SU-DHL-6 (cell line): ENCODE data around the gene KDELR3.
A peak's percentile ranks its signal among the peaks of the same experiment; 100 is the strongest.

ENCODE experiments used
- H2AFZ ChIP-seq: fragments of 200-600 bp; sonication (generic); 2 replicates; pipeline ENCODE4 v1.6.1; 2014; ENCODE audit warnings: low read depth, mild to moderate bottlenecking, moderate library complexity, mixed read lengths, antibody characterized with exemption, low read length; ENCODE audit not compliant: severe bottlenecking
- H3F3A ChIP-seq: fragments of 200-600 bp; shearing (Covaris generic); 2 replicates; pipeline ENCODE4 v1.6.0; 2016; ENCODE audit warnings: antibody characterized with exemption, mild to moderate bottlenecking; ENCODE audit not compliant: insufficient read depth
- H3K27ac ChIP-seq: fragments of 200-600 bp; sonication (generic); 2 replicates; pipeline ENCODE4 v1.5.1; 2016; ENCODE audit warnings: low read depth, mild to moderate bottlenecking, low read length, moderate library complexity, mixed read lengths
- H3K27me3 ChIP-seq: fragments of 200-600 bp; sonication (generic), shearing (Covaris generic); 2 replicates; pipeline ENCODE4 v1.6.0; 2014; ENCODE audit warnings: mild to moderate bottlenecking, low read length
- H3K36me3 ChIP-seq: fragments of 200-600 bp; sonication (generic); 2 replicates; pipeline ENCODE4 v1.6.1; 2014; ENCODE audit warnings: mild to moderate bottlenecking, low read length, mixed read lengths
- H3K4me2 ChIP-seq: fragments of 300-600, 200-600 bp; shearing (Covaris generic), sonication (generic); 2 replicates; pipeline ENCODE4 v1.6.0; 2014; ENCODE audit warnings: low read length, low read depth, mild to moderate bottlenecking; ENCODE audit not compliant: poor library complexity, severe bottlenecking
- H3K4me3 ChIP-seq: fragments of 200-600 bp; sonication (generic); 2 replicates; pipeline ENCODE4 v1.5.1; 2014; ENCODE audit warnings: antibody characterized with exemption, low read length, mild to moderate bottlenecking, mixed read lengths; ENCODE audit not compliant: insufficient read depth, poor library complexity, severe bottlenecking
- H3K79me2 ChIP-seq: fragments of 200-600 bp; sonication (generic); 2 replicates; pipeline ENCODE4 v1.6.1; 2014; ENCODE audit warnings: mild to moderate bottlenecking, low read length, moderate library complexity; ENCODE audit not compliant: insufficient read depth
- H3K9ac ChIP-seq: fragments of 200-600 bp; sonication (generic); 2 replicates; pipeline ENCODE4 v1.7.0; 2014; ENCODE audit warnings: mild to moderate bottlenecking, low read length
- H3K9me2 ChIP-seq: fragments of 200-600 bp; sonication (generic); replicated peaks from 2 replicates; pipeline ENCODE4 v1.6.1; 2014; ENCODE audit warnings: low read length; ENCODE audit not compliant: insufficient read depth
- H3K9me3 ChIP-seq: fragments of 200-600 bp; sonication (generic); 2 replicates; pipeline ENCODE4 v1.6.1; 2014; ENCODE audit warnings: low read length, mixed read lengths; ENCODE audit not compliant: insufficient read depth
- H4K20me1 ChIP-seq: fragments of 200-600 bp; sonication (generic); 2 replicates; pipeline ENCODE4 v1.6.1; 2014; ENCODE audit warnings: low read depth, mild to moderate bottlenecking, antibody characterized with exemption, low read length, moderate library complexity, mixed read lengths
- CTCF ChIP-seq: fragments of 200-600 bp; sonication (generic); IDR thresholded peaks from one replicate; pipeline ENCODE4 v1.5.1; 2017; ENCODE audit warnings: antibody characterized with exemption, mild to moderate bottlenecking, low read length, moderate library complexity; ENCODE audit not compliant: insufficient read depth, poor library complexity, severe bottlenecking
- EZH2phosphoT487 ChIP-seq: fragments of 200-600 bp; sonication (generic), shearing (Covaris generic); conservative IDR thresholded peaks from 2 replicates; pipeline ENCODE4 v1.6.1; 2018; ENCODE audit warnings: mild to moderate bottlenecking, antibody characterized with exemption, low read length, moderate library complexity, mixed read lengths

The KDELR3 gene

GRCh38 chr22:38453996-38454352 lies 13.9 kb upstream of the KDELR3 start:
- Histone ChIP-seq H3F3A (no peaks in the 10 kb centered on the region), H3K4me2 (no peak overlapping the region), H3K9me3 (no peaks in the 10 kb centered on the region), H3K9me2 (no peaks in the 10 kb centered on the region), H2AFZ (no peak overlapping the region), H3K79me2 (no peaks in the 10 kb centered on the region), H3K36me3 (no peaks in the 10 kb centered on the region), H3K27ac (no peak overlapping the region), H3K4me3 (no peak overlapping the region), H3K27me3 (no peaks in the 10 kb centered on the region), H3K9ac (no peak overlapping the region), H4K20me1 (no peaks in the 10 kb centered on the region)
- no peak for TF ChIP-seq EZH2phosphoT487
- TF ChIP-seq CTCF: no peak

DNA sequence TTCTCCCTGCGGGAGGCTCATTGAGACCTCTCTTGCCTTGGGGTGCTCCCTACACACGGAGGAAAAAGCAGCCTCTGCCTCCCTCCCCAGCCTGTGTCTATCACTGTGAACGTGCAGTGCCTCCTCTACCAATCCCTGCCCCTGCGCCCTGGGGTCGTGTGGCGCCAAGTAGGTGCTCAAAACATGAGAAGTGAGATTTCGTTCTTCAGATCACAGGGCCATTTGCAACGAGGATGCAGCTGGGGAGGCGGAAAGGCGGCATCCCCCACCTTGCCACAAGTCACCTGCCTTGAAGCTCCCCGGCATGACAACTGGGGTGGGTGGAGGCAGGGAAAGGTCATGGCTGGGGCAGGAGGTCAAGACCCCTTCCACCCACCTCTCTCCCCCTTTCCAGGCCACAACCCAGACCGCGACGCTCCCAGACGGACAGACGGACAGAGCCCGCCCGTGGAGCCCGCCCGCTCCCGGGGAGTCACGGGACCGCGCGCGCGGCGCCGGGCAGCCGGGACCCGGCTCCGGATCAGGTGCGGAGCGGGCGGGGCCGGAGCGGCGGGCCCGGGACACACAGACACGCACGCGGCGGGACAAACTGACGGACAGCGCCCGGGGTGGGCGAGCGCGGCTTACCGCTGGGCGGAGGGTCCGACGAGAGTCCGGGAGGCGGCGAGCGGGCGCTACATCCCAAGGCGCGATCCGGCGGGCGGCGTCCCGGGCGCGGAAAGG lies 13.4 kb upstream of the KDELR3 start:
- Histone ChIP-seq H3K79me2 (no peaks in the 10 kb centered on the region), H3F3A (no peaks in the 10 kb centered on the region), H3K27ac (no peak overlapping the region), H2AFZ (no peak overlapping the region), H4K20me1 (no peaks in the 10 kb centered on the region), H3K4me2 (peak overlapping the region; percentile 18), H3K36me3 (no peaks in the 10 kb centered on the region), H3K27me3 (no peaks in the 10 kb centered on the region), H3K9ac (no peak overlapping the region), H3K9me3 (no peaks in the 10 kb centered on the region), H3K4me3 (no peak overlapping the region), H3K9me2 (no peaks in the 10 kb centered on the region)
- TF ChIP-seq CTCF (no peak), EZH2phosphoT487 (no peak)

GRCh38 chr22:38455076-38455529 lies 12.8 kb upstream of the KDELR3 start, which contains the start of gene KCNJ4:
KCNJ4 (minus strand) TSS chr22:38455199; CDS start chr22:38428132, 27,067 bp downstream.
- Histone ChIP-seq H3F3A (no peaks in the 10 kb centered on the region), H2AFZ (no peak within 1 kb of the TSS), H3K36me3 (no peaks in the 10 kb centered on the region), H3K4me3 (no peak within 1 kb of the TSS), H3K79me2 (no peaks in the 10 kb centered on the region), H3K9me3 (no peaks in the 10 kb centered on the region), H3K4me2 (peak within 1 kb of the TSS; percentile 37), H3K27ac (no peak within 1 kb of the TSS), H3K9ac (peak within 1 kb of the TSS; percentile 27; the same call in 1 of the 2 replicates), H3K27me3 (no peaks in the 10 kb centered on the region), H4K20me1 (no peaks in the 10 kb centered on the region), H3K9me2 (no peaks in the 10 kb centered on the region)
- TF ChIP-seq EZH2phosphoT487 (no peak), CTCF (no peak)
